Right atrium auricular region (tissue), 2 donors: ENCODE results near the gene ZNF827. TPM values are rescaled to one million over a fixed set of nuclear protein-coding genes. Genes with fewer than 3 reads are reported as not detected.

ENCODE experiments used
- DNase-seq: peaks from one replicate; pipeline ENCODE4 v3.0.0-alpha.2; 2019; ENCODE audit warnings: low spot score
- H3K27ac ChIP-seq, 2 donors: fragments of 200-600 bp; sonication (generic); 1 replicate in 1 of 2; 2 replicates in 1 of 2; pipeline ENCODE4 v1.5.1; 2016 to 2019
- H3K27me3 ChIP-seq, 2 donors: fragments of 200-600 bp; sonication (generic); one replicate each; pipeline versions ENCODE4 v1.5.1 to v1.6.0; 2017 to 2019
- H3K36me3 ChIP-seq: fragments of 200-600 bp; sonication (generic); one replicate; pipeline ENCODE4 v1.5.1; 2016
- H3K4me1 ChIP-seq, 2 donors: fragments of 200-600 bp; sonication (generic); one replicate each; pipeline versions ENCODE4 v1.5.1 to v1.6.0; 2017 to 2019
- H3K4me3 ChIP-seq, 2 donors: fragments of 200-600 bp; sonication (generic); 1 replicate in 1 of 2; 2 replicates in 1 of 2; pipeline ENCODE4 v1.5.1; 2017 to 2019; ENCODE audit warnings: mild to moderate bottlenecking in 1 of 2, moderate library complexity in 1 of 2
- H3K9me3 ChIP-seq, 2 donors: fragments of 200-600 bp; sonication (generic); one replicate each; pipeline ENCODE4 v1.5.1; 2019
- CTCF ChIP-seq, 2 donors: fragments of 200-600 bp; sonication (generic); IDR thresholded peaks; one replicate each; pipeline ENCODE4 v1.5.1; 2019; ENCODE audit warnings: antibody characterized with exemption in 2 of 2
- total RNA-seq, 2 donors: library from RNA; depleted of rRNA; stranded (reverse); fragments of >200 nt; gene quantifications; one replicate each; pipeline ENCODE4 v1.1.0, GENCODE V29; 2016

ZNF827 gene
- total RNA-seq, 2 donors from 2014 or later = 8.5 to 16.9 TPM

- Histone ChIP-seq H3K9me3 (no peaks in the 10 kb centered on the region), H3K4me1 (peaks cover 0 to 16% of the 10 kb centered on the region in 2 donors), H3K27ac (peak overlapping the region; percentile 9 to 49), H3K4me3 (no peak overlapping the region), H3K36me3 (peaks cover 5% of the 10 kb centered on the region), H3K27me3 (no peaks in the 10 kb centered on the region)
- no peak for DNase-seq
- no peak for TF ChIP-seq CTCF (IDR thresholded peaks at IDR 0.05)
These were observed 119.3 kb downstream of the ZNF827 start for GRCh38 chr4:145819101-145819852.

GRCh38 chr4:145818011-145818410, 120.6 kb downstream of the ZNF827 start:
- no peaks in the 10 kb centered on the region for H3K9me3 ChIP-seq
- peaks cover 0 to 16% of the 10 kb centered on the region in 2 donors for H3K4me1 ChIP-seq
- H3K27ac ChIP-seq = no peak overlapping the region

GRCh38 chr4:145816091-145816490, 122.5 kb downstream of the ZNF827 start:
- no peak overlapping the region for H3K27ac ChIP-seq
- no peak overlapping the region for H3K4me3 ChIP-seq
- TF ChIP-seq CTCF (IDR thresholded peaks at IDR 0.05) = no peak
- H3K36me3 ChIP-seq = no peaks in the 10 kb centered on the region
- H3K4me1 ChIP-seq = peaks cover 0 to 16% of the 10 kb centered on the region in 2 donors
- H3K9me3 ChIP-seq = no peaks in the 10 kb centered on the region
- DNase-seq = no peak
- no peaks in the 10 kb centered on the region for H3K27me3 ChIP-seq

More at GRCh38 chr4:145818011-145818410, 120.6 kb downstream of the ZNF827 start:
- no peak for DNase-seq
- Histone ChIP-seq H3K36me3 (peaks cover 5% of the 10 kb centered on the region), H3K27me3 (no peaks in the 10 kb centered on the region), H3K4me3 (no peak overlapping the region)
- TF ChIP-seq CTCF (IDR thresholded peaks at IDR 0.05) = no peak

- Histone ChIP-seq H3K27me3 (no peaks in the 10 kb centered on the region), H3K9me3 (no peaks in the 10 kb centered on the region), H3K36me3 (no peaks in the 10 kb centered on the region), H3K4me1 (peaks cover 0 to 16% of the 10 kb centered on the region in 2 donors), H3K4me3 (no peak overlapping the region), H3K27ac (no peak overlapping the region)
- TF ChIP-seq CTCF (IDR thresholded peaks at IDR 0.05) = no peak
- DNase-seq = no peak
These were observed 123.0 kb downstream of the ZNF827 start for GRCh38 chr4:145815626-145816025.

GRCh38 chr4:145815027-145815612, 123.5 kb downstream of the ZNF827 start:
- Histone ChIP-seq H3K27ac (no peak overlapping the region), H3K36me3 (no peaks in the 10 kb centered on the region), H3K4me3 (no peak overlapping the region), H3K9me3 (peaks cover 0 to 4% of the 10 kb centered on the region in 2 donors), H3K27me3 (no peaks in the 10 kb centered on the region), H3K4me1 (peaks cover 0 to 12% of the 10 kb centered on the region in 2 donors)
- no peak for DNase-seq
- TF ChIP-seq CTCF (IDR thresholded peaks at IDR 0.05) = no peak
